Coronary artery (tissue), 2 donors: ENCODE measurements around the gene HS6ST3.

Experiments used
- DNase-seq: peaks from one replicate; pipeline ENCODE4 v3.0.0-alpha.2; 2017; ENCODE audit warnings: low spot score
- H3K27ac ChIP-seq, 2 donors: fragments of 200-600 bp; sonication (generic); one replicate each; pipeline ENCODE4 v1.5.1; 2016 to 2019
- H3K4me3 ChIP-seq: fragments of 200-600 bp; sonication (generic); 2 replicates; pipeline ENCODE4 v1.5.1; 2016; ENCODE audit warnings: mild to moderate bottlenecking, moderate library complexity
- CTCF ChIP-seq: fragments of 200-600 bp; sonication (generic); IDR thresholded peaks from one replicate; pipeline ENCODE4 v1.5.1; 2019; ENCODE audit warnings: antibody characterized with exemption

HS6ST3 gene

GRCh38 chr13:96398486-96398885, 308.6 kb downstream of the HS6ST3 start:
- DNase-seq, result no peak
- Histone ChIP-seq H3K27ac (no peak overlapping the region), H3K4me3 (no peak overlapping the region)
- no peak for TF ChIP-seq CTCF

DNA sequence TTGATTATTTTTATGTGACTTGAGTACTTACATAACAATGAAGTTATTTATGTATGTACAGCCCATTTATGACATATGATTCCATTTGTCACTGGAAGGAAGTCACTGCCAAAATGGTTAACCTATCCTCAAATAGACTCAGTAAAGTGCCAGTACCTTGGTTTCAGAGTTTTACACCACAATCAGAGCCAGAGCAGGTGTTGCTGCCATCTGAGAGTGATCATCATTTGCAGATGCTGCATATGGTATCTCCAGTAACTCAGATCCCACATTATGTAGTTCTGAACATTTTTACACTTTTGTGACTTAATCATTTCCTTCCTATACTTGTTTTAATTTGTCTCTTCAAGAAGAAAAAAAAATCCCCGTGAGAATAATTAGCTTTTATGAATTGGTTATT, 313.3 kb downstream of the HS6ST3 start:
- no peak for TF ChIP-seq CTCF
- no peak overlapping the region for H3K27ac ChIP-seq
- no peak overlapping the region for H3K4me3 ChIP-seq
- DNase-seq, result no peak

- no peak overlapping the region for H3K4me3 ChIP-seq
- DNase-seq, result no peak
- no peak overlapping the region for H3K27ac ChIP-seq
- no peak for TF ChIP-seq CTCF
Measured at GRCh38 chr13:96403651-96404050, 313.7 kb downstream of the HS6ST3 start.

DNA sequence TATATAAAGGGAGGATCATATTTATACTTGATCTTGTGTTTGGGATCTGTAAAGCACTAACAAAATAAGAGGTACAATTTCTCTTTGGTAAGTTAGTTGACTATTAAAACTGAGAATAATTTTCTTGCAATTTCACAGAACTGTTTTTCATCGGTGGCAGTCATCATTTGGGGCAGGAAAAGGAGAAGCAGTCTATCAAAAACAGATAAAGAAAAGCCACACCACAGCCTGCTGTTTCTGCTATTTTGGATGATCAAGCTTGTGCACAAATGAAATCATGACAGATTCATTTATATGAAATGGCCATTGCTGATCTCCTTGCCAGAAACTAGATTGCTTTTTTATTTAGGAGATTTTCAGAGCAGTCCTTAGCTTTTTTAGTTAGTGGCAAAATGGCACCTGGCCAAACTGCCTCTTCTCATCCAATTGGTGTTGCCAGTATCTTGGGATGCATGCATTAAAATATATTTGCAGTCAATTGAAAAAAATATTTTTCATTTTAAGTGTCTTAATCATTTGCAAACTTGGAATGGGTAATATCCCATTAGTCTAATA, 326.0 kb downstream of the HS6ST3 start:
- no peak overlapping the region for H3K4me3 ChIP-seq
- DNase-seq, result no peak

GRCh38 chr13:96417939-96418685, 328.2 kb downstream of the HS6ST3 start:
- DNase-seq, result no peak
- no peak overlapping the region for H3K4me3 ChIP-seq
- no peak overlapping the region for H3K27ac ChIP-seq
- no peak for TF ChIP-seq CTCF

More for the DNA sequence above, 326.0 kb downstream of the HS6ST3 start:
- TF ChIP-seq CTCF, result no peak
- no peak overlapping the region for H3K27ac ChIP-seq

- H3K27ac ChIP-seq, result no peak overlapping the region
- no peak for DNase-seq
- TF ChIP-seq CTCF, result no peak
Measured at GRCh38 chr13:96421314-96421713, 331.4 kb downstream of the HS6ST3 start.

DNA sequence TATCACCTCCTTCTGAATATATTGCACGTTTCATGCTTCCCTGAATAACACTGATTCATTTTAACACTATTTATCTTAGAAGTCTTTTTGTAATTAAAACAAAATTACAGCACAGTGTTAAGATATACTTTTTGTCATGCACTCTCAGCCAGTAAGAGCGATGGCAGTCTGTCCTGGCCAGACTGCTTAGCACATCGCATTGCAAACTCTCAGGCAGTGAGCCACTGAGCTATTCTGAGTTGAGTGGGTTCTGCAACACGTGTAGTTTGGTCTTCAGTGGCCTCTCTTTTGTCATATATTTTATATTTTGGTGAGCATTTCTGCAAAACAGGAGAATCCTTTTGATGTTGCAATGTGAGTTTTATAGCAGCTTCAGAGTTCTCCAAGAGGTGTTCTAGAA, 332.1 kb downstream of the HS6ST3 start:
- TF ChIP-seq CTCF, result no peak
- Histone ChIP-seq H3K27ac (no peak overlapping the region), H3K4me3 (no peak overlapping the region)
- DNase-seq, result no peak

More at GRCh38 chr13:96421314-96421713, 331.4 kb downstream of the HS6ST3 start:
- no peak overlapping the region for H3K4me3 ChIP-seq
